Osteoblast (primary cell): ENCODE data around the gene TBC1D10A. TPM values are rescaled to one million over a fixed set of nuclear protein-coding genes. Genes with fewer than 3 reads are reported as not detected.

Experiments used
- DNase-seq: peaks from one replicate; pipeline ENCODE4 v3.0.0; 2011; ENCODE audit warnings: low spot score, mixed read lengths; ENCODE audit not compliant: insufficient read length; ENCODE audit errors: missing footprints
- H2AFZ ChIP-seq: 2 replicates; pipeline ENCODE4 v1.6.0; 2011; ENCODE audit warnings: mild to moderate bottlenecking, low read length
- H3K27ac ChIP-seq: 2 replicates; pipeline ENCODE4 v1.5.1; 2011; ENCODE audit warnings: mild to moderate bottlenecking, low read depth, low read length, moderate library complexity
- H3K27me3 ChIP-seq: 2 replicates; pipeline ENCODE4 v1.6.0; 2012; ENCODE audit warnings: mild to moderate bottlenecking, control low read depth, inconsistent platforms, low read length, moderate library complexity; ENCODE audit not compliant: insufficient read depth
- H3K36me3 ChIP-seq: 2 replicates; pipeline ENCODE4 v1.5.1; 2011; ENCODE audit warnings: mild to moderate bottlenecking, low read length, control low read depth, moderate library complexity; ENCODE audit not compliant: insufficient read depth
- H3K4me1 ChIP-seq: 2 replicates; pipeline ENCODE4 v1.5.1; 2011; ENCODE audit warnings: mild to moderate bottlenecking, low read length, control low read depth, moderate library complexity; ENCODE audit not compliant: insufficient read depth
- H3K4me2 ChIP-seq: 2 replicates; pipeline ENCODE4 v1.6.0; 2011; ENCODE audit warnings: mild to moderate bottlenecking, low read length; ENCODE audit not compliant: insufficient read depth
- H3K4me3 ChIP-seq: fragments of 200-600 bp; sonication (generic); 3 replicates; pipeline ENCODE4 v1.5.1; 2012; ENCODE audit warnings: mild to moderate bottlenecking, low read length, inconsistent platforms; ENCODE audit not compliant: insufficient read depth
- H3K79me2 ChIP-seq: 2 replicates; pipeline ENCODE4 v1.6.0; 2012; ENCODE audit warnings: mild to moderate bottlenecking, low read length, control low read depth, inconsistent platforms; ENCODE audit not compliant: insufficient read depth
- H3K9me3 ChIP-seq: 2 replicates; pipeline ENCODE4 v1.5.1; 2011; ENCODE audit warnings: low read depth, low read length, control low read depth
- H4K20me1 ChIP-seq: 2 replicates; pipeline ENCODE4 v1.6.0; 2012; ENCODE audit warnings: mild to moderate bottlenecking, low read length, control low read depth; ENCODE audit not compliant: insufficient read depth
- total RNA-seq: library from RNA; depleted of rRNA; stranded (reverse); fragments of >200 nt; gene quantifications from 2 replicates; pipeline ENCODE4 v1.2.3, GENCODE V29; 2012
- TF ChIP-seq, protein P1 (sequence below): IDR thresholded peaks from 2 replicates; pipeline ENCODE4 v1.5.1; 2011; ENCODE audit warnings: mild to moderate bottlenecking, low read depth, low read length, moderate library complexity; ENCODE audit errors: extremely low read depth

The TBC1D10A gene
- total RNA-seq, 1 donor, result 32.9 TPM

GRCh38 chr22:30267382-30268302, 59.1 kb downstream of the TBC1D10A start:
- Histone ChIP-seq H2AFZ (no peak overlapping the region), H3K79me2 (no peaks in the 10 kb centered on the region), H3K9me3 (no peaks in the 10 kb centered on the region), H3K27ac (no peak overlapping the region), H3K27me3 (no peaks in the 10 kb centered on the region), H3K36me3 (no peaks in the 10 kb centered on the region), H4K20me1 (no peaks in the 10 kb centered on the region), H3K4me3 (no peak overlapping the region), H3K4me2 (no peak overlapping the region), H3K4me1 (peaks cover 16% of the 10 kb centered on the region)
- TF ChIP-seq, protein P1, sequence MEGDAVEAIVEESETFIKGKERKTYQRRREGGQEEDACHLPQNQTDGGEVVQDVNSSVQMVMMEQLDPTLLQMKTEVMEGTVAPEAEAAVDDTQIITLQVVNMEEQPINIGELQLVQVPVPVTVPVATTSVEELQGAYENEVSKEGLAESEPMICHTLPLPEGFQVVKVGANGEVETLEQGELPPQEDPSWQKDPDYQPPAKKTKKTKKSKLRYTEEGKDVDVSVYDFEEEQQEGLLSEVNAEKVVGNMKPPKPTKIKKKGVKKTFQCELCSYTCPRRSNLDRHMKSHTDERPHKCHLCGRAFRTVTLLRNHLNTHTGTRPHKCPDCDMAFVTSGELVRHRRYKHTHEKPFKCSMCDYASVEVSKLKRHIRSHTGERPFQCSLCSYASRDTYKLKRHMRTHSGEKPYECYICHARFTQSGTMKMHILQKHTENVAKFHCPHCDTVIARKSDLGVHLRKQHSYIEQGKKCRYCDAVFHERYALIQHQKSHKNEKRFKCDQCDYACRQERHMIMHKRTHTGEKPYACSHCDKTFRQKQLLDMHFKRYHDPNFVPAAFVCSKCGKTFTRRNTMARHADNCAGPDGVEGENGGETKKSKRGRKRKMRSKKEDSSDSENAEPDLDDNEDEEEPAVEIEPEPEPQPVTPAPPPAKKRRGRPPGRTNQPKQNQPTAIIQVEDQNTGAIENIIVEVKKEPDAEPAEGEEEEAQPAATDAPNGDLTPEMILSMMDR, result no peak
- no peak for DNase-seq

GRCh38 chr22:30266445-30267381, 60.0 kb downstream of the TBC1D10A start, which contains the start of gene OSM:
Gene OSM, minus strand, starts transcription at chr22:30266851. Its CDS starts 52 bp downstream, at chr22:30266799.
- TF ChIP-seq, protein P1, result no peak
- Histone ChIP-seq H3K4me2 (no peak within 1 kb of the TSS), H4K20me1 (no peaks in the 10 kb centered on the region)

DNA sequence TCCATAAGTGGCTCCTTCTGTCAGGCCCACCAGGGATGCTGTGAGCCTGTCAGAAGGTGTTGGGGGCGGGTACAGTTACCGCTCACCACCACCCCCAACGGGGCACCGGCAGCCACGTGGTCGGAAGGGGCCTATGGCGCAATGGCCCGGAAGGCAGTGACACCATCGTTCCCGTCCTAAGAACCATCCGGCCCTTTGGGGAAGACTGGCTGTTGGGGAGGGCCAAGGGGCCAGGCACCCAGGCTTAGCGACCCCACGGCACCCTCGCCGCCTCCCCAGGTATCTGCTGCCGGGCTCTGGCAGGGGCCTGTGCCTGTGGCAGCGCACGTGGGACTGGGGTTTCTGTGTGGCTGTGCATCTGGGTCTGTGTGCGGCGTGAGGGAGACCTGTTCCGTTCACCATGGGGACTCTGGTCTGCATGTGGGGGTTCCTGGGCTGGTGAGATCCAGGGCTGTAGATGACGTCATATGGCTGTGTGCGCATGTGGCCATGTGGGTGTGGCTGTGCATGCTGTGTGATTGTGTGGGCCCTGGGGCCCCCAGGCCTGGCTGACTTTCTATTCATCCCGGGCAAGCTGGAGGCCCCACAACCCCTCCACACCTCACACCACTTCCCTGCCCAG, 60.8 kb downstream of the TBC1D10A start:
- H3K79me2 ChIP-seq, result no peaks in the 10 kb centered on the region

More at GRCh38 chr22:30266445-30267381, 60.0 kb downstream of the TBC1D10A start, which contains the start of gene OSM:
- no peaks in the 10 kb centered on the region for H3K9me3 ChIP-seq
- no peak within 1 kb of the TSS for H2AFZ ChIP-seq
- no peak within 1 kb of the TSS for H3K27ac ChIP-seq
- peak; percentile 91 for DNase-seq
- H3K36me3 ChIP-seq, result no peaks in the 10 kb centered on the region
- H3K79me2 ChIP-seq, result no peaks in the 10 kb centered on the region
- H3K4me3 ChIP-seq, result no peak within 1 kb of the TSS
- H3K27me3 ChIP-seq, result no peaks in the 10 kb centered on the region
- peaks cover 16% of the 10 kb centered on the region for H3K4me1 ChIP-seq

More for the DNA sequence above, 60.8 kb downstream of the TBC1D10A start:
- Histone ChIP-seq H3K9me3 (no peaks in the 10 kb centered on the region), H3K27me3 (no peaks in the 10 kb centered on the region), H2AFZ (no peak overlapping the region), H4K20me1 (no peaks in the 10 kb centered on the region), H3K27ac (no peak overlapping the region), H3K4me1 (peaks cover 11% of the 10 kb centered on the region), H3K4me2 (no peak overlapping the region), H3K36me3 (no peaks in the 10 kb centered on the region), H3K4me3 (no peak overlapping the region)
- peak; percentile 34 for DNase-seq
- TF ChIP-seq, protein P1, result no peak
